Cerebellar nuclear complex (tissue), 1 donor: Measurements from ENCODE around the gene MSI2.

Experiments used
- DNase-seq, 2 experiments: peaks; one replicate each; lab custom pipeline; 2025; lab: John Stamatoyannopoulos, UW

MSI2 gene

GRCh38 chr17:57524839-57525568 lies 268.7 kb downstream of the MSI2 start:
- no peak for DNase-seq

GRCh38 chr17:57527221-57528057 lies 271.1 kb downstream of the MSI2 start:
- DNase-seq = no peak

- DNase-seq = no peak
Measured at GRCh38 chr17:57528058-57528451, 271.7 kb downstream of the MSI2 start.

DNA sequence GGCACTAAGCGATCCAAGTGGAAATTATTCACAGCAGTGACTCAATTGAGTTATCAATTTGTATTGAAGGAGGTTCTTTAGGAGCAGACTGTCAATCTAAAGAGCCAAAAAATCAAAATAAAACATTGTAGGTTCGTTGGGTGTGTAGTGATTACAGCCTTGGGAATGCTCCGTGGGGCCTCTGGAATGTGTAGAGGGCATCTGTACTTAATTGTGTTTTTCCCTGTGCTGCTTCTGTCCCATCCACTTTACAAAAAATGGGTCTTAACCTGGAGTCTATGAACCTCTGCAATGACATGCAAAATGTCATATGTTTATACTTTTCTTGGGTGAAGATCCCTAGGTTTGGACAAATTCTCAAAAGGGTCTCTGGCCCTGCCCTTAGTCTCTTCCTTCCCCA lies 273.7 kb downstream of the MSI2 start:
- DNase-seq = no peak

DNA sequence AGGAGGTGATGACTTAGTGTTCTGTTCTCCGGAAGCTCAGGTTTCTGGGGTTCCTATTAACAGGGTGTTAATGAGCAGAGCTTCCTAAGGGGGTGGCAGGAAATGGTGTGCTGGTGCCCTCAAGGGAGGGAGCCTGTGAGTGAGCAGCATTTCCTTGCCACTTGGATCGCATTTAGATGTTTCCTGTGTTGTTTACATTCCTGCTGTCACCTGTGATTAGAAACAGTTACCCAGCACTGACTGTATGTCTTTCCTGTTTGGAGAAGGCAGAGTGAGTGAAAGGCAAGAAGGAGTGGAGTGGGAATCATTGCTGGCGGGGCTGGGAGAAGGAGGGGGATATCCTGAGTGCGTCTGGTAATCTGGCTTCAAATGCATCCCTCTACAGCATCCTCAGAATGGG lies 274.2 kb downstream of the MSI2 start:
- no peak for DNase-seq

DNA sequence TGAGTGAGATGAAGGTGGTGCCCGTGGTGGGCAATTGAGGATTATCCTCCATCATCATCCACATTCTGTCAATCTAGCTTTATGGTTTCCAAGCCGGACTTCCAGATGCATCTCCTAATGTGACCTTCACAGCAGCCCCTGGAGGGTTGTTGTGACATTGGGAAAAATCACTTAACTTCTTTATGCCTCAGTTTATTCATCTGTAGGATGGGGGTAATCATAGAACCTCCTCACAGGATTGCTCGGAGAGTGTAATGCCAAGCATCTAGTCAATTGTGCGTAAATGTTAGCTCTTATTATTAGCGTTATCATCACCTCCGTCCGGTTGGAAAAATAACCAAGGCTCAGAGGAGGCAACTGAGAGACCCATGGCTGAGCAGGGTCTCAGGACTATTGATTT lies 274.8 kb downstream of the MSI2 start:
- DNase-seq = no peak

DNA sequence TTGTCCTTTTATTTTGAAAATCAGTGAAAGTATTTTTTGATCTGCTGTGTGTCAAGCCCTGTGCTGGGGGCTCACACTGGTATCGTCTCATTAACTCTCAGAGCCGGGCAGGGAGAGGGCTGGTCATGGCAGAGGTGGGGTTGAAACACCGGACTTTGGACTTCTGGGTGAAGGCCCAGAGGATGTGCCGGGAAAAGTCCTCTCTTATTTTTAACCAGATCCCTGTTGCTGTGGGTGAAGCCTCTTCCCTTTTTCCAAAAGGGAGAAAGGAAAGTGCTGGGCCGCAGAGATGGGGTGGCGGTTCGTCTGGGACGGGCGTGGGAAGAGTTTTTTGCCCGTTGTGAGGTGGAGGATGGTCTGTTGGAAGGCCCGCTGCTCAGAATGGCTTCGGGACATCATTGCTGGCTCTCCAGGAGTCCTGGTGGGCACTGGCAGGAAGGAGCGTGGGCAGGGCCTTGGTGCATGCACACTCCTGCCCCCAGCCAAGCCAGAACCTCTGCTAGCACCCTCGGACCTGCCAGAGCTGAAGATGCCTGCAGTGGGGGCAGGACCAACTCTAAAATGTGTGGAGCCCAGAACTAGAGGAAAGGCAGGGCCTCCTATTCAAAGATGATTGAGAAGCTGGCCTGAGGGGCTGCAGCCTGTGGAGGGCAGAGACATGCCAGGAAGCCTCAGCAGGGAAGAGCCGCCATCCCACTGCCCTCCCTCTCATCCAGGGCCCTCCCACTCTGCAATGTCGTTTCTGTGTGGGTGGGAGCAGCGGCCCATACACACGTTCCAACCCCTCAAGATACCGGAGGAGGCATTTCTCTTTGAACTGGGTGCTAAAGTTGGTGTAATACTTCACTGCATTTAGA lies 275.6 kb downstream of the MSI2 start:
- DNase-seq = no peak

DNA sequence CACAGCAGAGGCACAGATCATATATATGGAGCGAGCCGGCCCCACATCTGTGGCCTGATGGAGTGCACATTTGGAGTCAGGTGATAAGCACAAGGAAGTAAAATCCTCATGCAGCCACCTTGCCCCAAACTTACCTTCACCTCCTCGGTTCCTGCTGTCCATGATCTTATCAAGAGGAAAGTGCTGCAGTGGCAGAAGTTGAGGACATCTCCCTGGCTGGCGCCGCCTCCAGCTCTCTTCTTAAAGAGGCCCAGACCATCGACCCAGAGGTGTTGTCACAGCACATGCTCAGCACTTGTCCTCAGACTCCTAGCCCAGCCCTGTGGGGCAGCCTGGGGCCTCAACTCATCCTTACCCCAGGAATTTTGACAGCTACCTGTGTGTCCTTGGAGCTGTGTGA lies 276.2 kb downstream of the MSI2 start:
- no peak for DNase-seq

DNA sequence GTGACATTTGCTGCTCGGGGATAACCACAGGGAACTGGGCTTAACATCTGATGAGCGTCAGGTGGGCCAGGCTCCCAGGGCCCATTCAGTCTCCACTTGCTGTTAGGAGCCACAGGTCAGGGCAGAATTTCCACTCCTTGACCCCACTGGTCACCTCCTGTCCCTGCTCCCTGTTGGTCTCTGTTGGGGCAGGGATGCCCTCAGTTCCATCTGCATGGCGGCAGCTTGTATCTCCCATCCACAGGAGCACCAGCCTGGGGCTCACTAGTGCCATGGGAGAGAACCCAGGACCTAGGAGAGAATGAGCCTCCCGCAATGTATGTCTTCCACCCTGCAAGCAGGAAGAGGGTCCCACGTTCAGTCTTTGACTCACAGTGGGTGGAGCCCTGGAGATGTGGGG lies 276.6 kb downstream of the MSI2 start:
- DNase-seq = no peak

GRCh38 chr17:57533684-57534305 lies 277.5 kb downstream of the MSI2 start:
- no peak for DNase-seq

DNA sequence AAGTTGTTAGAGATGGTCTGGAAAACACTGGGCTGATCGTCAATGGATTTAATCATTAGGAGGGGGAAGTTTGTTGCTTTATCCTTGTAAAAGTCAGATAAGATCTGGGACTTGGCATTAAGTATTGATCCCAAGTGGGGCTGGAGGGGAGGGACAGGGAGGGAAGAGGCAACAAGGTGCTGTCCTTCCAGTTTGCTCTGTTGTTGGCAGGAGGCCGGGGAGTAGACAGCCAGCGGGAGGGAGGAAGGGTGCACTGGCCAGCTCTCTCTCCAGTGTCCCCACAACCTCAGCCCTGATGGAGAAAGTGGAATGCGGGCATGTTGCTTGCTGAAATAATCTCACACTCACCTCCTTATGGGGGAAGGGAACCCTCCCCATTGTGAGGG lies 278.5 kb downstream of the MSI2 start:
- DNase-seq = no peak

DNA sequence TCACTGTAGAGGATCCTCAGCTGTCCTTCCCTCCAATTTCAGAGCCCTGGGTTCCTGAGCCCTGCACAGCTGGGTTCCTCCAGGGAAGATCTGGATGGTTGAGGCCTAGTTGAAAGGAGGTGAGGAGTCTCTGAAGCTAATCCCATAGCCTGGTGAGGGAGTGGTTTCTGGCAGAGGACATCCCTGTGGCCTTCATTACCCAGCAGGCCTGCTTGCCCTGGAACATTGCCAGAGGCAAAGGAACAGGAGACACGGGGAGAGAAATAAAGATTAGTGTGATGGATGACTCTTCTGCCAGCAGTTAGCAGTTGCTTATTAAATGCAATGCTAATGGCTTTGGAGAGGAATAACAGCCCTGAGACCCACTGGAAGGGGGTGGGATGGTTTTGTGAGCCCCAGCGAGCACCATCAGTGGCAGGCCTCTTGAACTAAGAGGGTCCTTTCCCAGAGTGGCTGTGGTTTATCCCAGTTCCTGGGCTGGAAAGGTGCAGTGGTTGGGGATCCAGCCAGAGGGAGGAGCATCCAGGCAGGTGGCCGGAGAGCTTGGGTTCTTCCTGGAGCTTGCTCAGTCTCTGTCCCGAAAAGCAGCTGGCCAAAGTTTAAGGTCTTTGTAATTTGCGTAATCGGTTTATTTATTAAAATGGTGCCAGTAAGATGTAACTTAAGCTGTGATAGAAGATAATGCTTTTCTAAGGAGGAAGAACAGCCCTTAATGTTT lies 279.1 kb downstream of the MSI2 start:
- no peak for DNase-seq

DNA sequence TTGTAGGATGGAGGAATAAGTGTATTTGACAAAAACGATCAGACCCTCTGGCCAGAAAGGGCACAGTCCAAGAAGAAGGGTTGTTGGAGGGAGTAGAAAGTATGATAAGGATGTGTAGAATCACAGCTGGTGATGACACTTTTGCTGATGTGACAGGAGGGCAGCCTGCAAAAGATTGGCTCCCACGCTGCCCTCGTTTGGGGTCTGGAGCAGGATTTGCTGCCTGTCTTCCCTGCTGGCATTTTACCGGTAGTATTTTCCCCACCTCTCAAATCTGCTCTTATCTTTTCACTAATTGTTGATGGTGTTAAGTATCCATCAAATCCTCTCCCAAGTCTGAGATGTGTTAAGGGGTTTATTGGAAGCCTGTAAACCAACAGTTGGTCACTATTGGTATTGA lies 280.0 kb downstream of the MSI2 start:
- no peak for DNase-seq

DNA sequence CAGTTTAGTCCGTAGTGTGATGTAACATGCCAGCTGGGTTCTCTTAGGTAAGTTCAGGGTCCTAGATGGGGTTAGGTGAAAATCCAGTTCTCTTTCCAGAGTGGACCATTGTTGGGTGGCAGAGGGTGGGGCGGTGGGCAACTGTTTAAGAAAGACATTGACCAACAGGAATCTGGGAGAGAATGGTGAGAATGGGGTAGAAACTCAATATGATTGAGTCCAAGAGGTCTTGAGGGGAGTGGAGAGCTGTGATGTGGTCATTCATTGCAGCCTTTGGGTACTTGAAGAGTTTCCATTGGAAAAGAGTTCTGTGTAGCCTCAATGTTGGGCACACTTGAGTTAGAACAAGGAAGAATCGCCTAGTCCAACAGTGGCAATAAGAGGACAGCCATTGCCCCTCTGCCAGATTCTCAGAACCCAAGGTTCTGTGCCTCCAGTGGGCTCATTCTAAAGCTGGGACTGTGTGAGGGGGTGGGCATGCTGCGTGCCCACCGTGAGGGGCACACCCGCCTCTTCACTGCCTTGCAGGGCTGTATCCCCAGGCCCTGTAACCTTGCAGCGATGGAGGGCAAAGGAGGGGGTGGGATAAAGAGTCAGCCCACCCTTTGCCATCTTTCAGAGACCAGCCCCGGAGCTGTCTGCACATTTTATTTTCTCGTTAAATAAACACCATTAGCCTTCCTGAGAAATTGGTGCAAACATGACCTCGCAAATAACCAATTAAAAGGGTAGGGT lies 280.6 kb downstream of the MSI2 start:
- DNase-seq = no peak

DNA sequence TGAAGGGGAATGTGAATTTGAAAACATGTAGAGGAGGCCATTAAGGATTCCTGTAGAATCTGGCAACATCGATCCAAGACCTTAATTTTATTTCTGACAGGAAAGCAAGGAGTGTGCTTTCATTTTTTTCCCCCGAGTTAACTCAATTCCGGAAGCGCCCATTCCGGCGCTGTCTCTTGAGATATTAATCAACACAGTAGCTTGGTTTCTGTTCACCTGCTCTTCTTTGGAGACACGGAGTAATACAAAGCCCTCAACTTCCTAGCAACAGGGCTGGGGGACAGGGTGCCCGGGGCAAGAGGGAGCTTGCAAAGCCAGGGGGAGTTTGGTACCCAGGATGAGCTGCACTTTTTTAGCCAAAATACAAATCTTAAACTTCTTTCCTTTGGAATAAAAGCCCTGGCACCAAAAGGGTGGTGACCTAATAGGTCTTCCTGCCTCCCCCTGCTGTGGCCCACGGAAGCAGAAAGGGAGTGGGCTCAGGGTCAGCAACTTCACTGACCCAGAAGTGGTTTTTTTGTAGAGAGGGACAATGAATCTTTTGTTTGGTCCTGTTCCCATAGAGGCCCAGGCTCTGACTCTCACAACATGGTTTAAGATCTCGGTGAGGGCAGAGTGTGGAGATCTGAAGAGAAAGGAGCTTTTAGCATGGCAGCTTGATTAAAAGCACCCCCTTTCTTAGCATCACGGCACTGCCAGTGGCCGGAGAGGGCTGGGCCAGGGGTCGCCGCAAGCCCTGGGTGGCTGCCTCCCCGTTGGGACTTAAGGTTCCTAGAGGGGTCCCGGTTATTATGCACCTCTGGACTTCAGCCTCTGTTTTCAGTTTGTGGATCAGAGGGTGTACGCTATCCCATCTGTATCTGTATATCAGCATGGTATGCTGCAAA lies 281.4 kb downstream of the MSI2 start:
- no peak for DNase-seq

DNA sequence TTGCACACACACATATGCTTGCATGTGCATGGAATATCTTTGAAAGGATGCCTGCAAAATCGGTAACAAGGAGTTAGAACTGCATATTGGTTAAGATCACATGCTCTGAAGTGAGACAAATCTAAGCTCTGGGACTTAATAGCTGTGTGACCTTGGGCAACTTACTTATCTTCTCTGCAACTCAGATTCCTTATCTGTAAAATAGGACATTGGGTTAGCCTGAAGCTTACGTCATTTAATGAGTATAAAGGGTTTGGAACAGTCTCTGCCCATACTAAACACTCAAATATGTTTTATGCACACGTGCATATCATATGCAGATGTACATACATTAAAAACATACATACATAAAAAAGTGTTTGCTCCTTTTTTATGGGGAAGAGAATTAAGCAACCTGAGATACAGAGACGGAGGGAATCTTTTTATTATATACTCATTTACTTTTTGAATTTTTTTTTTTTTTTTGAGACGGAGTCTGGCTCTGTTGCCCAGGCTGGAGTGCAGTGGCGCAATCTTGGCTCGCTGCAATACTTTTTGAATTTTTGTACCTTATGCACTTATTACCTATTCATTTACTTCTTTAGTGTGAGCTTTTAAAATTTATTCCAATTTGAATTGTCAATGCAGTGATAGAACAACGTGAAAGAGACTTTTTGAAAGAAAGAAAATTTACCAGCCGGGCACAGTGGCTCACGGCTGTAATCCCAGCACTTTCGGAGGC lies 282.6 kb downstream of the MSI2 start:
- DNase-seq = no peak

GRCh38 chr17:57539529-57540301 lies 283.4 kb downstream of the MSI2 start:
- DNase-seq = no peak

GRCh38 chr17:57540596-57540995 lies 284.3 kb downstream of the MSI2 start:
- DNase-seq = no peak
